ENCODE measurements around the gene COMT. TPM values are rescaled to one million over a fixed set of nuclear protein-coding genes. Genes with fewer than 3 reads are reported as not detected.
A peak's percentile ranks its signal among the peaks of the same experiment; 100 is the strongest.

The COMT gene
- total and polyA plus RNA-seq, 9 of the 15 experiments (the other 6 are each of a cell fraction or from before 2014, with no cell fraction given), result 12.5 to 351 (median 155) TPM

- peak; percentile 49 for TF ChIP-seq NKRF (IDR thresholded peaks at IDR 0.05; ENCODE audit: borderline replicate concordance)
- no peak for TF ChIP-seq ZNF655 (CRISPR knock-in tag; IDR thresholded peaks at IDR 0.05)
- 0 out of 2 replicates have a peak, but pooled peaks have one; percentile 21 for TF ChIP-seq CHD2 (IDR thresholded peaks at IDR 0.05; ENCODE audit: low read depth, low read length)
- TF ChIP-seq JUND (IDR thresholded peaks at IDR 0.05; ENCODE audit: borderline replicate concordance, low read depth, low read length), result peak; percentile 62; the same call in 1 of the 2 replicates
- peak; percentile 67; the same call in 1 of the 3 replicates for TF ChIP-seq JUND (tag; IDR thresholded peaks at IDR 0.05; ENCODE audit: borderline replicate concordance, low read depth, low read length)
- peak; percentile 31; the same call in 1 of the 2 replicates for TF ChIP-seq ETS1 (conservative IDR thresholded peaks at IDR 0.05; ENCODE audit: control insufficient read depth, low read depth, low read length)
- TF ChIP-seq SMAD4 (CRISPR knock-in tag; conservative IDR thresholded peaks at IDR 0.05), result 0 out of 2 replicates have a peak, but pooled peaks have one; percentile 11
- no peak; the same call in 1 of the 2 replicates for TF ChIP-seq CHCHD3 (CRISPR knock-in tag; IDR thresholded peaks at IDR 0.05)
- 0 out of 2 replicates have a peak, but pooled peaks have one; percentile 2 for TF ChIP-seq EHMT2 (IDR thresholded peaks at IDR 0.05)
- 0 out of 2 replicates have a peak, but pooled peaks have one; percentile 29 for TF ChIP-seq ERF (CRISPR knock-in tag; IDR thresholded peaks at IDR 0.05)
- TF ChIP-seq NR2C1 (IDR thresholded peaks at IDR 0.05), result no peak
- TF ChIP-seq NR2C1 (tag; IDR thresholded peaks at IDR 0.05), result no peak
- no peak for TF ChIP-seq ZNF253 (CRISPR knock-in tag; conservative IDR thresholded peaks at IDR 0.05)
- no peak for TF ChIP-seq GTF2F1 (IDR thresholded peaks at IDR 0.05; ENCODE audit: low read depth, low read length)
- TF ChIP-seq KLF13 (tag; IDR thresholded peaks at IDR 0.05; ENCODE audit: borderline replicate concordance, low read depth), result peak; percentile 37; the same call in 1 of the 2 replicates
- no peak for TF ChIP-seq ZNF717 (CRISPR knock-in tag; IDR thresholded peaks at IDR 0.05)
- no peak for TF ChIP-seq GMEB1 (CRISPR knock-in tag; IDR thresholded peaks at IDR 0.05)
- peak; percentile 37 for TF ChIP-seq BRD9 (IDR thresholded peaks at IDR 0.05; ENCODE audit: low read depth, partially characterized antibody)
- TF ChIP-seq GABPA (tag; conservative IDR thresholded peaks at IDR 0.05; ENCODE audit: low read depth), result no peak
- no peak for TF ChIP-seq DMBX1 (CRISPR knock-in tag; IDR thresholded peaks at IDR 0.05; ENCODE audit: borderline replicate concordance)
- TF ChIP-seq NFATC3 (IDR thresholded peaks at IDR 0.05), result no peak
- peak; percentile 100 for TF ChIP-seq SMARCA5 (IDR thresholded peaks at IDR 0.05)
These were observed 32.8 kb downstream of the COMT start (continued) for GRCh38 chr22:19974268-19974861.
